ENCODE results near the gene MTA1.

DNA sequence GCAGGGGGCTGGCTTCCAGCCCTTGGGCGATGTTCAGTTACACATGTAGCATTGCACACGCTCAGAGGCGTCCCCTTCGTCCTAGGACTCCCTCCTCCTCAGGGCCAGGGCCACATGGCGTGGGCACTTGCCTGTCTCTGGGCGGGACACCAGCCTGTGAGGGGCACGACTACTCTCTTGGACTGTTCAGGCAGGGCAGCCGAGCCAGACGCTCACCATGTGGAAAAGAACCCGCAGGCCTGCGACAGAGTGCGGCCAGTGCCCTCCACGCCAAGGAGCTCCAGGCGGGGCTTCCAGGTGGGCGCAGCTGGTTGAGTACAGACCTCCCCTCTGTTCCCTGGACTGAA lies 20.9 kb downstream of the MTA1 start:
- TF ChIP-seq, protein P1, sequence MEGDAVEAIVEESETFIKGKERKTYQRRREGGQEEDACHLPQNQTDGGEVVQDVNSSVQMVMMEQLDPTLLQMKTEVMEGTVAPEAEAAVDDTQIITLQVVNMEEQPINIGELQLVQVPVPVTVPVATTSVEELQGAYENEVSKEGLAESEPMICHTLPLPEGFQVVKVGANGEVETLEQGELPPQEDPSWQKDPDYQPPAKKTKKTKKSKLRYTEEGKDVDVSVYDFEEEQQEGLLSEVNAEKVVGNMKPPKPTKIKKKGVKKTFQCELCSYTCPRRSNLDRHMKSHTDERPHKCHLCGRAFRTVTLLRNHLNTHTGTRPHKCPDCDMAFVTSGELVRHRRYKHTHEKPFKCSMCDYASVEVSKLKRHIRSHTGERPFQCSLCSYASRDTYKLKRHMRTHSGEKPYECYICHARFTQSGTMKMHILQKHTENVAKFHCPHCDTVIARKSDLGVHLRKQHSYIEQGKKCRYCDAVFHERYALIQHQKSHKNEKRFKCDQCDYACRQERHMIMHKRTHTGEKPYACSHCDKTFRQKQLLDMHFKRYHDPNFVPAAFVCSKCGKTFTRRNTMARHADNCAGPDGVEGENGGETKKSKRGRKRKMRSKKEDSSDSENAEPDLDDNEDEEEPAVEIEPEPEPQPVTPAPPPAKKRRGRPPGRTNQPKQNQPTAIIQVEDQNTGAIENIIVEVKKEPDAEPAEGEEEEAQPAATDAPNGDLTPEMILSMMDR (IDR thresholded peaks at IDR 0.05): no peak
- no peak for TF ChIP-seq POLR2A (IDR thresholded peaks at IDR 0.05)

All from adrenal gland (tissue), 5 donors.